Upper lobe of right lung (tissue), 1 donor: ENCODE results near the gene CHDH. TPM values are rescaled to one million over a fixed set of nuclear protein-coding genes. Genes with fewer than 3 reads are reported as not detected.
A peak's percentile ranks its signal among the peaks of the same experiment; 100 is the strongest.

Source experiments
- ATAC-seq: fragments of 200-7000 bp; cut with Tn5 transposase; one replicate; pipeline ENCODE4 v1.9.1; 2020; ENCODE audit warnings: mild to moderate bottlenecking, moderate library complexity
- DNase-seq: peaks from one replicate; pipeline ENCODE4 v3.0.0-alpha.2; 2020
- H3K27ac ChIP-seq: fragments of 200-600 bp; one replicate; pipeline ENCODE4 v1.8.0; 2022
- H3K27me3 ChIP-seq: fragments of 200-600 bp; one replicate; pipeline ENCODE4 v1.8.0; 2022; ENCODE audit warnings: mild to moderate bottlenecking
- H3K36me3 ChIP-seq: fragments of 200-600 bp; one replicate; pipeline ENCODE4 v1.8.0; 2022
- H3K4me1 ChIP-seq: fragments of 200-600 bp; one replicate; pipeline ENCODE4 v1.8.0; 2022
- H3K4me3 ChIP-seq: fragments of 200-600 bp; one replicate; pipeline ENCODE4 v1.8.0; 2022; ENCODE audit warnings: mild to moderate bottlenecking
- H3K9me3 ChIP-seq: fragments of 200-600 bp; one replicate; pipeline ENCODE4 v1.8.0; 2022
- intact Hi-C: fragments of 100-400 bp; cut with DNase I; formaldehyde crosslinking; loops from one replicate; pipeline ENCODE4 v1.11.0; 2022
- total RNA-seq: library from RNA; stranded (reverse); fragmentation: NEBNext Ultra II Directional; extraction: Animal tissue kit (Norgen Biotek cat#: 25700); gene quantifications from one replicate; pipeline ENCODE4 v1.2.1, GENCODE V29; 2021
- TF ChIP-seq, protein P1 (sequence below): fragments of 200-600 bp; IDR thresholded peaks from one replicate; pipeline ENCODE4 v1.8.0; 2022; ENCODE audit warnings: antibody characterized with exemption
- donor health status: DM: no; HTN: yes; CAD: no; lungs with severe emphysema.

Gene CHDH
- total RNA-seq, 1 donor from 2014 or later = 10.9 TPM

DNA sequence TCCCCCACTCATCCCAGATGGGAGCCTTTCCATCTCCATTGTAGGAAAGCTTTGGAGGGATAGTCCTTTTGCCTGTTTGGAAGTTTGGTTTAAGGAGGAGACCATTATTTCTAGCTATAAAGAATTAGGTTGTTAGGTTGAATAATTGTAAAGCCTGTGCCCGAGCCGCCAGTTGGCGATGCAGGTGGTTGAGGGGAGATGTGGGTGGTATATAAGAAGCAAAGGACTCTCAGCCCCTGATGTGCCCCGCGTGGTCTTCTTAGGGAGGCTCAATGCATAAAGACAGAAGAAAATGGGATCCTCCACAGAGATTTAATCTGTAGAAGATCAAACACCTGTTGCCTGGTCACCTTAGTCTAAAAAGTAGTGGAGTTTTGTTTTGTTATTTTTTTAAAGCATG, 55.7 kb downstream of the CHDH start:
- Histone ChIP-seq H3K9me3 (no peaks in the 10 kb centered on the region), H3K27ac (no peak overlapping the region), H3K27me3 (no peaks in the 10 kb centered on the region), H3K4me1 (no peaks in the 10 kb centered on the region), H3K4me3 (no peak overlapping the region), H3K36me3 (no peaks in the 10 kb centered on the region)
- TF ChIP-seq, protein P1, sequence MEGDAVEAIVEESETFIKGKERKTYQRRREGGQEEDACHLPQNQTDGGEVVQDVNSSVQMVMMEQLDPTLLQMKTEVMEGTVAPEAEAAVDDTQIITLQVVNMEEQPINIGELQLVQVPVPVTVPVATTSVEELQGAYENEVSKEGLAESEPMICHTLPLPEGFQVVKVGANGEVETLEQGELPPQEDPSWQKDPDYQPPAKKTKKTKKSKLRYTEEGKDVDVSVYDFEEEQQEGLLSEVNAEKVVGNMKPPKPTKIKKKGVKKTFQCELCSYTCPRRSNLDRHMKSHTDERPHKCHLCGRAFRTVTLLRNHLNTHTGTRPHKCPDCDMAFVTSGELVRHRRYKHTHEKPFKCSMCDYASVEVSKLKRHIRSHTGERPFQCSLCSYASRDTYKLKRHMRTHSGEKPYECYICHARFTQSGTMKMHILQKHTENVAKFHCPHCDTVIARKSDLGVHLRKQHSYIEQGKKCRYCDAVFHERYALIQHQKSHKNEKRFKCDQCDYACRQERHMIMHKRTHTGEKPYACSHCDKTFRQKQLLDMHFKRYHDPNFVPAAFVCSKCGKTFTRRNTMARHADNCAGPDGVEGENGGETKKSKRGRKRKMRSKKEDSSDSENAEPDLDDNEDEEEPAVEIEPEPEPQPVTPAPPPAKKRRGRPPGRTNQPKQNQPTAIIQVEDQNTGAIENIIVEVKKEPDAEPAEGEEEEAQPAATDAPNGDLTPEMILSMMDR = no peak
- intact Hi-C loops = no loop called here
- ATAC-seq (no peak), DNase-seq (no peak)

GRCh38 chr3:53789459-53789858, 56.8 kb downstream of the CHDH start:
- no peaks in the 10 kb centered on the region for H3K27me3 ChIP-seq
- H3K36me3 ChIP-seq = no peaks in the 10 kb centered on the region
- TF ChIP-seq, protein P1 = no peak
- ATAC-seq (no peak), DNase-seq (no peak)
- no peak overlapping the region for H3K4me3 ChIP-seq
- no peaks in the 10 kb centered on the region for H3K4me1 ChIP-seq
- no peak overlapping the region for H3K27ac ChIP-seq
- intact Hi-C loops = no loop called here
- H3K9me3 ChIP-seq = no peaks in the 10 kb centered on the region

- intact Hi-C loops = no loop called here
- H3K9me3 ChIP-seq = no peaks in the 10 kb centered on the region
- no peaks in the 10 kb centered on the region for H3K27me3 ChIP-seq
- H3K27ac ChIP-seq = no peak overlapping the region
- no peak for ATAC-seq
- DNase-seq = no peak
- H3K36me3 ChIP-seq = no peaks in the 10 kb centered on the region
- H3K4me1 ChIP-seq = no peaks in the 10 kb centered on the region
- TF ChIP-seq, protein P1 = no peak
- H3K4me3 ChIP-seq = no peak overlapping the region
Measured at GRCh38 chr3:53788038-53788437, 58.2 kb downstream of the CHDH start.

DNA sequence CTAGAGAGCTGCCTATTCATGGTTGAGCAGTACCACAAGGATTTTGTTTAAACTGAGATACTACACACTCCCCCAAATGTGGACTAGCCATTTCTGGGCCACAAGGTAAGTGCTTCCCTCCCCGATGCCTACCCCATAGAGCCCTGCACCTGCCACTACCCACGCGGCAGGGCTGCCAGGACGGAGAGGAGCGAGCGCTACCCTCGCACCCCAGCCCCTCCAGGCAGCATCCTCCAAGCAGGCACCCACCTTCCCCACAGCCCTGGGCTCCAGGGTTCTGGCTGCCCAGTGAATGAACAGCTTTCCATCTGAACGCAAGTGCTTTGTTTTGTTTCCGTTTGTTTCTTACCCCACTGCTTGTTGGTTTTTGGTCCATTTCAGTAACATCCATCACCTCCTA, 59.2 kb downstream of the CHDH start:
- Histone ChIP-seq H3K4me3 (no peak overlapping the region), H3K36me3 (no peaks in the 10 kb centered on the region), H3K9me3 (no peaks in the 10 kb centered on the region), H3K27ac (no peak overlapping the region), H3K27me3 (no peaks in the 10 kb centered on the region), H3K4me1 (no peaks in the 10 kb centered on the region)
- intact Hi-C loops = no loop called here
- TF ChIP-seq, protein P1 = no peak
- no peak for DNase-seq
- ATAC-seq = no peak

- H3K4me1 ChIP-seq = peaks cover 14% of the 10 kb centered on the region
- intact Hi-C loops = no loop called here
- no peak overlapping the region for H3K27ac ChIP-seq
- no peak overlapping the region for H3K4me3 ChIP-seq
- no peaks in the 10 kb centered on the region for H3K36me3 ChIP-seq
- H3K9me3 ChIP-seq = no peaks in the 10 kb centered on the region
- no peaks in the 10 kb centered on the region for H3K27me3 ChIP-seq
- TF ChIP-seq, protein P1 = no peak
- ATAC-seq (peak; percentile 10), DNase-seq (no peak)
Measured at GRCh38 chr3:53780806-53781205, 65.4 kb downstream of the CHDH start.

- TF ChIP-seq, protein P1 = no peak
- no peak overlapping the region for H3K27ac ChIP-seq
- intact Hi-C loops = no loop called here
- no peaks in the 10 kb centered on the region for H3K9me3 ChIP-seq
- ATAC-seq (no peak), DNase-seq (no peak)
- no peaks in the 10 kb centered on the region for H3K27me3 ChIP-seq
- H3K4me1 ChIP-seq = peaks cover 14% of the 10 kb centered on the region
- H3K36me3 ChIP-seq = no peaks in the 10 kb centered on the region
- no peak overlapping the region for H3K4me3 ChIP-seq
Measured at GRCh38 chr3:53780171-53780570, 66.0 kb downstream of the CHDH start.
